NB4 (cell line): ENCODE data around the gene TTL.
"Not testable (repeated sequence)": the region's sequence is repeated elsewhere in the genome, so short reads cannot be mapped to it uniquely, and the experiment has no call there.

Experiments used
- POLR2A ChIP-seq: IDR thresholded peaks from 2 replicates; pipeline ENCODE4 v1.6.1; 2011; ENCODE audit warnings: mild to moderate bottlenecking; ENCODE audit not compliant: insufficient read length; ENCODE audit errors: extremely low read depth
- TF ChIP-seq, protein P1 (sequence below): IDR thresholded peaks from one replicate; pipeline ENCODE4 v1.5.1; 2012; ENCODE audit warnings: low read depth, low read length
- TF ChIP-seq, protein P2 (sequence below): IDR thresholded peaks from 2 replicates; pipeline ENCODE4 v1.6.1; 2011; ENCODE audit warnings: low read depth, low read length

- TF ChIP-seq, protein P1, sequence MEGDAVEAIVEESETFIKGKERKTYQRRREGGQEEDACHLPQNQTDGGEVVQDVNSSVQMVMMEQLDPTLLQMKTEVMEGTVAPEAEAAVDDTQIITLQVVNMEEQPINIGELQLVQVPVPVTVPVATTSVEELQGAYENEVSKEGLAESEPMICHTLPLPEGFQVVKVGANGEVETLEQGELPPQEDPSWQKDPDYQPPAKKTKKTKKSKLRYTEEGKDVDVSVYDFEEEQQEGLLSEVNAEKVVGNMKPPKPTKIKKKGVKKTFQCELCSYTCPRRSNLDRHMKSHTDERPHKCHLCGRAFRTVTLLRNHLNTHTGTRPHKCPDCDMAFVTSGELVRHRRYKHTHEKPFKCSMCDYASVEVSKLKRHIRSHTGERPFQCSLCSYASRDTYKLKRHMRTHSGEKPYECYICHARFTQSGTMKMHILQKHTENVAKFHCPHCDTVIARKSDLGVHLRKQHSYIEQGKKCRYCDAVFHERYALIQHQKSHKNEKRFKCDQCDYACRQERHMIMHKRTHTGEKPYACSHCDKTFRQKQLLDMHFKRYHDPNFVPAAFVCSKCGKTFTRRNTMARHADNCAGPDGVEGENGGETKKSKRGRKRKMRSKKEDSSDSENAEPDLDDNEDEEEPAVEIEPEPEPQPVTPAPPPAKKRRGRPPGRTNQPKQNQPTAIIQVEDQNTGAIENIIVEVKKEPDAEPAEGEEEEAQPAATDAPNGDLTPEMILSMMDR, result not testable (repeated sequence)
- not testable (repeated sequence) for TF ChIP-seq POLR2A
- TF ChIP-seq, protein P2, sequence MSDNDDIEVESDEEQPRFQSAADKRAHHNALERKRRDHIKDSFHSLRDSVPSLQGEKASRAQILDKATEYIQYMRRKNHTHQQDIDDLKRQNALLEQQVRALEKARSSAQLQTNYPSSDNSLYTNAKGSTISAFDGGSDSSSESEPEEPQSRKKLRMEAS, result not testable (repeated sequence)
Measured at GRCh38 chr2:112438603-112439261, 43.2 kb upstream of the TTL start.
